GM21737 (cell line): ENCODE measurements around the gene IRGC.

Experiments
- ATAC-seq: cut with Tn5 transposase; IDR thresholded peaks from one replicate; pipeline ENCODE4 v1.9.1; 2021; ENCODE audit warnings: mild to moderate bottlenecking, moderate library complexity; ENCODE audit not compliant: unreplicated experiment

The IRGC gene

GRCh38 chr19:43690890-43691289, 25.0 kb upstream of the IRGC start:
- ATAC-seq: no peak

GRCh38 chr19:43691755-43692154, 24.1 kb upstream of the IRGC start:
- ATAC-seq: no peak

GRCh38 chr19:43692385-43692784, 23.5 kb upstream of the IRGC start:
- ATAC-seq: no peak

GRCh38 chr19:43692877-43693276, 23.0 kb upstream of the IRGC start:
- ATAC-seq: no peak

GRCh38 chr19:43694553-43694952, 21.3 kb upstream of the IRGC start:
- no peak for ATAC-seq

- ATAC-seq: no peak
Observed at GRCh38 chr19:43695985-43696704, 19.7 kb upstream of the IRGC start.

GRCh38 chr19:43697295-43697694, 18.6 kb upstream of the IRGC start:
- no peak for ATAC-seq

- no peak for ATAC-seq
Observed at GRCh38 chr19:43699506-43700394, 16.1 kb upstream of the IRGC start.

- no peak for ATAC-seq
Observed at GRCh38 chr19:43700395-43701000, 15.4 kb upstream of the IRGC start.

- ATAC-seq: no peak
Observed at GRCh38 chr19:43704002-43704705, 11.7 kb upstream of the IRGC start.

GRCh38 chr19:43705729-43706128, 10.1 kb upstream of the IRGC start:
- ATAC-seq: no peak

- ATAC-seq: no peak
Observed at GRCh38 chr19:43707158-43707712, 8.6 kb upstream of the IRGC start.

GRCh38 chr19:43708716-43709115, 7.2 kb upstream of the IRGC start:
- ATAC-seq: no peak

- ATAC-seq: no peak
Observed at GRCh38 chr19:43711751-43712355, 4.0 kb upstream of the IRGC start.

- ATAC-seq: no peak
Observed at GRCh38 chr19:43713208-43713607, 2.7 kb upstream of the IRGC start.

- ATAC-seq: no peak
Observed at GRCh38 chr19:43718627-43719377, 2.9 kb downstream of the IRGC start.

GRCh38 chr19:43719378-43719868, 3.5 kb downstream of the IRGC start:
- no peak for ATAC-seq

GRCh38 chr19:43719918-43720317, 4.0 kb downstream of the IRGC start:
- ATAC-seq: no peak

- no peak for ATAC-seq
Observed at GRCh38 chr19:43720936-43721335, 5.1 kb downstream of the IRGC start.
